ENCODE measurements around the gene SLC6A1.

- no peak for TF ChIP-seq ZNF446 (CRISPR knock-in tag; IDR thresholded peaks at IDR 0.05)
- no peak for TF ChIP-seq HDAC6 (IDR thresholded peaks at IDR 0.05; ENCODE audit: low read depth, low read length)
- TF ChIP-seq EZH2 (conservative IDR thresholded peaks at IDR 0.05; ENCODE audit: low read depth, low read length) = no peak
- no peak for TF ChIP-seq CTCF (CRISPR knock-in tag; IDR thresholded peaks at IDR 0.05)
- TF ChIP-seq ZSCAN29 (CRISPR knock-in tag; conservative IDR thresholded peaks at IDR 0.05) = no peak
Observed at GRCh38 chr3:10974746-10975375, 17.7 kb upstream of the SLC6A1 start.

Measured in HepG2 (cell line).